Stomach (tissue), 9 donors: ENCODE results near the gene CAPRIN1. TPM values are rescaled to one million over a fixed set of nuclear protein-coding genes. Genes with fewer than 3 reads are reported as not detected.
A peak's percentile ranks its signal among the peaks of the same experiment; 100 is the strongest.
"Not testable (repeated sequence)": the region's sequence is repeated elsewhere in the genome, so short reads cannot be mapped to it uniquely, and the experiment has no call there.

ENCODE experiments used
- DNase-seq, 2 donors: peaks; one replicate each; pipeline versions ENCODE4 v3.0.0 to v3.0.0-alpha.2; 2013 to 2019
- H3K27ac ChIP-seq, 5 donors: fragments of 200-600 bp in 4 of 5; sonication (generic) in 4 of 5; one replicate each; pipeline ENCODE4 v1.5.1; 2013 to 2019; ENCODE audit warnings: mild to moderate bottlenecking in 1 of 5, moderate library complexity in 1 of 5
- H3K27me3 ChIP-seq, 3 donors: fragments of 200-600 bp; sonication (generic); one replicate each; pipeline ENCODE4 v1.5.1; 2017 to 2019; ENCODE audit warnings: mixed run types in 1 of 3
- H3K36me3 ChIP-seq, 4 donors: fragments of 200-600 bp; sonication (generic); 1 replicate in 3 of 4; 2 replicates in 1 of 4; pipeline ENCODE4 v1.5.1; 2016 to 2019
- H3K4me1 ChIP-seq, 4 donors: fragments of 200-600 bp; sonication (generic); one replicate each; pipeline ENCODE4 v1.5.1; 2016 to 2019
- H3K4me3 ChIP-seq, 4 donors: fragments of 200-600 bp; sonication (generic) in 3 of 4; one replicate each; pipeline ENCODE4 v1.5.1; 2016 to 2019; ENCODE audit warnings: mild to moderate bottlenecking in 1 of 4
- H3K9me3 ChIP-seq, 4 donors: fragments of 200-600 bp; sonication (generic); one replicate each; pipeline ENCODE4 v1.5.1; 2016 to 2019
- CTCF ChIP-seq, 7 experiments: fragments of 450-650 bp in 4 of 7; fragments of 200-600 bp in 3 of 7; sonication (generic) in 3 of 7; IDR thresholded peaks; one replicate each; pipeline ENCODE4 v1.5.1; 2016 to 2019; ENCODE audit warnings: antibody characterized with exemption in 7 of 7, control low read depth in 2 of 7, mild to moderate bottlenecking in 1 of 7
- EP300 ChIP-seq: sonication (generic); formaldehyde crosslinking; IDR thresholded peaks from one replicate; pipeline ENCODE4 v1.6.1; 2017; ENCODE audit warnings: antibody characterized with exemption
- POLR2A ChIP-seq, 4 donors: fragments of 450-650 bp; IDR thresholded peaks; one replicate each; pipeline ENCODE4 v1.6.1; 2016; ENCODE audit warnings: antibody characterized with exemption in 4 of 4, control low read depth in 2 of 4, mild to moderate bottlenecking in 1 of 4, moderate library complexity in 1 of 4
- POLR2AphosphoS5 ChIP-seq, 3 donors: sonication (generic); formaldehyde crosslinking; IDR thresholded peaks; one replicate each; pipeline ENCODE4 v1.6.1; 2016; ENCODE audit warnings: antibody characterized with exemption in 3 of 3
- WGBS, 5 donors: extraction: QIAGEN DNeasy Blood & Tissue Kit in 3 of 5; methylation state at CpG; one replicate each; pipeline versions ENCODE4 v1.1.5 to v1.1.7; 2013 to 2018; 5-methylcytosine and 5-hydroxymethylcytosine counted together
- intact Hi-C: fragments of 100-400 bp; cut with DNase I; formaldehyde crosslinking; loops from one replicate; pipeline ENCODE4 v1.15.1; 2023; ENCODE audit warnings: low total_unique reads
- polyA plus RNA-seq, 3 donors: library from polyadenylated mRNA; stranded (reverse); fragments of 200-250 nt; gene quantifications; one replicate each; pipeline ENCODE4 v1.2.3, GENCODE V29; 2013
- total RNA-seq, 5 donors: library from RNA; depleted of rRNA; stranded (reverse); fragments of >200 nt; gene quantifications; one replicate each; pipeline versions ENCODE4 v1.1.0 to v1.2.3, GENCODE V29; 2014 to 2016
- donor health status: healthy with polysubstance abuse.
- donor health status: Bipolar disorder and iron deficiency.
- donor health status: healthy.

The CAPRIN1 gene
- total and polyA plus RNA-seq, 8 donors = 57.2 to 290 (median 101) TPM

GRCh38 chr11:34056672-34057071, 5.1 kb downstream of the CAPRIN1 start:
- 7 to 18% (median 13%) methylated on average over 2 of the region's 2 CpGs for WGBS, 5 donors
- DNase-seq = no peak
- no peaks in the 10 kb centered on the region for H3K27me3 ChIP-seq
- H3K36me3 ChIP-seq = peaks cover 5 to 38% (median 18%) of the 10 kb centered on the region in 4 donors
- no peak overlapping the region for H3K27ac ChIP-seq
- intact Hi-C loops = no loop called here
- peak overlapping the region in 1 of 4 donors; percentile 5 for H3K4me3 ChIP-seq
- TF ChIP-seq CTCF (IDR thresholded peaks at IDR 0.05) = no peak
- no peak for TF ChIP-seq POLR2A (IDR thresholded peaks at IDR 0.05)
- TF ChIP-seq POLR2AphosphoS5 (IDR thresholded peaks at IDR 0.05) = no peak
- no peak for TF ChIP-seq EP300
- H3K4me1 ChIP-seq = peaks cover 45 to 79% (median 61%) of the 10 kb centered on the region in 4 donors
- no peaks in the 10 kb centered on the region for H3K9me3 ChIP-seq

- Histone ChIP-seq H3K9me3 (no peaks in the 10 kb centered on the region), H3K4me1 (peaks cover 19 to 90% (median 55%) of the 10 kb centered on the region in 4 donors), H3K27ac (no peak overlapping the region), H3K27me3 (no peaks in the 10 kb centered on the region), H3K36me3 (peaks cover 7 to 38% (median 24%) of the 10 kb centered on the region in 4 donors), H3K4me3 (no peak overlapping the region)
- no peak for DNase-seq
- 74 to 89% (median 83%) methylated on average over 2 of the region's 2 CpGs for WGBS, 5 donors
- intact Hi-C loops = no loop called here
- no peak for TF ChIP-seq POLR2AphosphoS5 (IDR thresholded peaks at IDR 0.05)
- TF ChIP-seq POLR2A (IDR thresholded peaks at IDR 0.05) = no peak
- no peak for TF ChIP-seq CTCF (IDR thresholded peaks at IDR 0.05)
- TF ChIP-seq EP300 = no peak
Observed at GRCh38 chr11:34063061-34063795, 11.7 kb downstream of the CAPRIN1 start.

- DNase-seq = no peak
- H3K27me3 ChIP-seq = no peaks in the 10 kb centered on the region
- TF ChIP-seq EP300 = no peak
- no peak for TF ChIP-seq POLR2AphosphoS5 (IDR thresholded peaks at IDR 0.05)
- no peak for TF ChIP-seq CTCF (IDR thresholded peaks at IDR 0.05)
- TF ChIP-seq POLR2A (IDR thresholded peaks at IDR 0.05) = no peak
- H3K4me1 ChIP-seq = peaks cover 19 to 89% (median 52%) of the 10 kb centered on the region in 4 donors
- intact Hi-C loops = no loop called here
- H3K9me3 ChIP-seq = no peaks in the 10 kb centered on the region
- peaks cover 7 to 35% (median 22%) of the 10 kb centered on the region in 4 donors for H3K36me3 ChIP-seq
- 72 to 80% (median 78%) methylated on average over 2 of the region's 2 CpGs for WGBS, 5 donors
- H3K4me3 ChIP-seq = no peak overlapping the region
- no peak overlapping the region for H3K27ac ChIP-seq
Observed at GRCh38 chr11:34064291-34064690, 12.8 kb downstream of the CAPRIN1 start.

- Histone ChIP-seq H3K4me1 (peaks cover 19 to 89% (median 57%) of the 10 kb centered on the region in 4 donors), H3K27me3 (no peaks in the 10 kb centered on the region), H3K4me3 (no peak overlapping the region), H3K9me3 (no peaks in the 10 kb centered on the region), H3K27ac (no peak overlapping the region), H3K36me3 (peaks cover 7 to 32% (median 18%) of the 10 kb centered on the region in 4 donors)
- 74 to 90% (median 88%) methylated on average over 6 of the region's 6 CpGs for WGBS, 5 donors
- intact Hi-C loops = no loop called here
- DNase-seq = no peak
- peak in 1 of 7 experiments; percentile 10 for TF ChIP-seq CTCF (IDR thresholded peaks at IDR 0.05)
- TF ChIP-seq POLR2A (IDR thresholded peaks at IDR 0.05) = no peak
Observed at GRCh38 chr11:34065505-34066203, 14.1 kb downstream of the CAPRIN1 start.

GRCh38 chr11:34066766-34067165, 15.2 kb downstream of the CAPRIN1 start:
- intact Hi-C loops, H3K27ac ChIP-seq, DNase-seq, H3K4me3 ChIP-seq, H3K27me3 ChIP-seq, H3K9me3 ChIP-seq: not testable (repeated sequence)
- WGBS, 5 donors = 89 to 93% (median 90%) methylated on average over 8 of the region's 8 CpGs
- H3K36me3 ChIP-seq = peaks cover 1 to 27% (median 15%) of the 10 kb centered on the region in 4 donors
- H3K4me1 ChIP-seq = peaks cover 19 to 90% (median 62%) of the 10 kb centered on the region in 4 donors
